A204.1 (cell line): ENCODE measurements around the gene OR2T2.
"Not testable (repeated sequence)": the region's sequence is repeated elsewhere in the genome, so short reads cannot be mapped to it uniquely, and the experiment has no call there.

Source experiments
- FAIRE-seq: peaks from 2 replicates; lab custom pipeline; 2012; peaks lifted over from hg19 to GRCh38; lab: Jason Lieb, UNC

OR2T2 gene

GRCh38 chr1:248450466-248451145, 5.2 kb downstream of the OR2T2 start:
- FAIRE-seq = not testable (repeated sequence)

- not testable (repeated sequence) for FAIRE-seq
Measured at GRCh38 chr1:248453619-248454018, 8.2 kb downstream of the OR2T2 start.

- not testable (repeated sequence) for FAIRE-seq
Measured at GRCh38 chr1:248455045-248455444, 9.6 kb downstream of the OR2T2 start.

- not testable (repeated sequence) for FAIRE-seq
Measured at GRCh38 chr1:248456635-248457034, 11.2 kb downstream of the OR2T2 start.

GRCh38 chr1:248459117-248459516, 13.7 kb downstream of the OR2T2 start:
- FAIRE-seq = not testable (repeated sequence)

- no peak for FAIRE-seq
Measured at GRCh38 chr1:248471154-248471553, 25.7 kb downstream of the OR2T2 start.

- not testable (repeated sequence) for FAIRE-seq
Measured at GRCh38 chr1:248472111-248472510, 26.7 kb downstream of the OR2T2 start.

GRCh38 chr1:248473051-248473450, 27.6 kb downstream of the OR2T2 start, which contains the start of gene OR2T3:
Gene OR2T3, plus strand, starts transcription at chr1:248473351. Its CDS starts 0 bp downstream, at chr1:248473351.
- FAIRE-seq = not testable (repeated sequence)

GRCh38 chr1:248475660-248476059, 30.2 kb downstream of the OR2T2 start:
- FAIRE-seq = not testable (repeated sequence)

- FAIRE-seq = not testable (repeated sequence)
Measured at GRCh38 chr1:248481686-248482579, 36.5 kb downstream of the OR2T2 start.

GRCh38 chr1:248488289-248488688, 42.9 kb downstream of the OR2T2 start, which contains the start of gene OR2T5:
Gene OR2T5, plus strand, starts transcription at chr1:248488589. Its CDS starts 0 bp downstream, at chr1:248488589.
- not testable (repeated sequence) for FAIRE-seq

- FAIRE-seq = not testable (repeated sequence)
Measured at GRCh38 chr1:248496661-248497060, 51.2 kb downstream of the OR2T2 start.

GRCh38 chr1:248500305-248501035, 55.0 kb downstream of the OR2T2 start:
- not testable (repeated sequence) for FAIRE-seq
